CD1c-positive myeloid dendritic cell (primary cell): ENCODE results near the gene CYP4B1.
"Not testable (repeated sequence)": the region's sequence is repeated elsewhere in the genome, so short reads cannot be mapped to it uniquely, and the experiment has no call there.

Source experiments
- DNase-seq: peaks from one replicate; pipeline ENCODE4 v3.0.0-alpha.2; 2016; ENCODE audit errors: extremely low spot score

The CYP4B1 gene

DNA sequence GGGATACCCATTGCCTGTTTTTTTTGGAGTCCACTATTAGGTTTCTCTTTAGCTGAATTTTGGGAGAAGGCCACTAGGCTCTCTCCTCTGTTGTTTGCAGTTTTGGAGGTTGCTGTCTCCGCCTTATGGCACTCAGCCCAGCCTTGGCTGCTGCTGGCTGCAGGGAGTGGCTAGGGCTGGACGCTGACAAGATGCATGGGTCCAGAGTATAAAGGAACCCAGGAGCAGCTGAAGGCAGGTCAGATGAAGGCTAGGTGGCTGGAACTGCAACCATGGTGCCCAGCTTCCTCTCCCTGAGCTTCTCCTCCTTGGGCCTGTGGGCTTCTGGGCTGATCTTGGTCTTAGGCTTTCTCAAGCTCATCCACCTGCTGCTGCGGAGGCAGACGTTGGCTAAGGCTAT, at the start of gene CYP4B1:
Gene CYP4B1, plus strand, starts transcription at position 237 of the 400 bp plus-strand sequence. Its CDS starts 36 bp downstream, at position 273.
- no peak for DNase-seq

DNA sequence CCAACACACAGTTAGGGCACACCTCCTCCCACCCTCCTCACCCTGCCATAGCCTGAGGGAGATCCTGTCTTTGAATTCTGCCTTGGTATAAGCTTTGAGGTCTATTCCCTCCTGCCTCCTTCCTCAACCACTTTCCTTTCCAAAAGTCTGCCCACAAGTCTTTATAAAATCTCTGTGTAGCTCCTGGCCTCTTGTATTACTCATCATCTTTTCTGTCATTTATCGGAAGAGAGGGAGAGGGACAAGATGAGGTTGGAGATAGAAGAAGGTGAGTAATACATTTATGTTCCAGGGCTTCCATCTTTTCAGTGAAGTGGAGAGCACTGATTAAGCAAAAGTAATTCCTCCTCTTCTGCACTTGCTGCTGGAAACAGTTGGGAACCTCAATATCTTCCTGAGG, 49.4 kb upstream of the CYP4B1 start:
- DNase-seq = no peak

DNA sequence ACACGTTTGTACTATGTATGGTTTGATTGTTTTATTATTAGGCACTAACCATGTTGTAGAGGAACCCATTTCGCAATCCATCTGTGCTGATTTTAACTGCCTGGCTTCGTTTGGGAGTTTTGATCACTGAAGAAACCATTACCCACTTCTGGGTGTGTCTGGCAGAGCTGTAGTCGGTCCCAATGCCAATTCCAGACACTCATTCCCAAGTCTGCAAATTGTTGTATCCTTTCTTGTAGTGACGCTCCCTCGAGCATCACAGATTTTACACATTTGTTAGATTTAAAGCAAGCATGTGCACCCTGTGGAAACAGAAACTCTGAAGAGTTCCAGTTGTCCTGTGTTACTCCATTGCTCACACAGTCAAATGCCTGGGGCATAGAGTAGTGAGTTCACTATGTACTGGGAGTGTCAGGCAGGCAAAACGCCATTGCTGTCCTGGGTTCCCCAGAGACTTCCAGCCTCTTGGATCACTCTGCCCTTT, 48.9 kb upstream of the CYP4B1 start:
- DNase-seq = no peak

DNA sequence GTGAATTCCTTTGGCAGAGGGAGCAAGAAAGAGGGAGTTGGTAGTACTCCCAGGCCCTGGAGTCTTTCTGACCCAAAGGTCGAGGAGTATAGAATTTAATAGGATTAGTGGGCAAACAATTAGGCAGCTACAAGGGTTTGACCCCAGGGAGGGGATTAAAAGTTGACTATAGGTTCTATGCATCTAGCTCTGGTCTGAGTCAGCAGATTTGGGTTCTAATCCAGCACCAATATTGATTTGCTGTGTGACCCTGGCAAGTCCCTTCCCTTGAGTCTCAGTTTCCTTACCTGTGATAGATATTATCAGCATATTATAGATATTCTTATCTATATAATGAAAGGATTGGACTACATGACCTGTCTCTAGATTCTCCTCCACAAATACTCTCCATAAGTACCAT, 44.9 kb upstream of the CYP4B1 start:
- DNase-seq = no peak

DNA sequence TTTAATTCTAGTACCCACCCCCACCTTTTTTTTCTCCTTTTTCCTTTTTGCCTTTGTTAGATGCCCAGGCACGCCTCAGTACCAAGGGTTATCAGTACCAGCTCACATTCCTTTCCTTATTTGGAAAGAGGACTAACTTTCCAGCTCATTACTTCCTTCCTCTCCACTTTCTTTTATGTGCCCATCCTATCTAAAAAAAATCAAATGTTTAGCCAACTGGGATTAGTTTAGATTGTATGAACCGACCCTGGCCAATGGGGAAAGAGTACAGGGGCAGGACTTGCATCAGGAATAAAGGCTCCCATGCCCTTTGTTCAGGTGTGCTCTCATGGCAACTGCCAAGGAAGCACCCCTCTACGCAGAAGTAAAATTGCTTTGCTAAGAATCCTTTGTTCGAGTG, 44.1 kb upstream of the CYP4B1 start:
- not testable (repeated sequence) for DNase-seq

DNA sequence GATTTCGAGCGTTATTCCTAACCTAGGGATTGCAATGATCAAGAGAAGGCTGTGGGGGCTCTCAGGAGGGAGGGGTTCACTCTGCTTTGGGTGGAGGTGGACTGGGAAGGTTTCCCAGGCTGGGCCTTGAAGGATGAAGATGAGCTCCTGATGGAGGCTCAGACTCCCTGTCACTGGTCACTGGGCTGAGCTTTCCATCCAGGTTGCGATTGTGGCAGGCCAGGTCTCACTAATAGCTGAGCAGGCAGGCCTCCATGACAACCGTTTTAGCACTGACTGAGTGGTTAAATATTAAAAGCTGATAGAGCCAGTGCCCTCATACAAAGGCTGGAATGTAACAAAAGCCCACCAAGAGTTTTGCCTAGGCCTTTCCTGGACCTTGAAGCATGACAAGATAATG, 43.7 kb upstream of the CYP4B1 start:
- no peak for DNase-seq

DNA sequence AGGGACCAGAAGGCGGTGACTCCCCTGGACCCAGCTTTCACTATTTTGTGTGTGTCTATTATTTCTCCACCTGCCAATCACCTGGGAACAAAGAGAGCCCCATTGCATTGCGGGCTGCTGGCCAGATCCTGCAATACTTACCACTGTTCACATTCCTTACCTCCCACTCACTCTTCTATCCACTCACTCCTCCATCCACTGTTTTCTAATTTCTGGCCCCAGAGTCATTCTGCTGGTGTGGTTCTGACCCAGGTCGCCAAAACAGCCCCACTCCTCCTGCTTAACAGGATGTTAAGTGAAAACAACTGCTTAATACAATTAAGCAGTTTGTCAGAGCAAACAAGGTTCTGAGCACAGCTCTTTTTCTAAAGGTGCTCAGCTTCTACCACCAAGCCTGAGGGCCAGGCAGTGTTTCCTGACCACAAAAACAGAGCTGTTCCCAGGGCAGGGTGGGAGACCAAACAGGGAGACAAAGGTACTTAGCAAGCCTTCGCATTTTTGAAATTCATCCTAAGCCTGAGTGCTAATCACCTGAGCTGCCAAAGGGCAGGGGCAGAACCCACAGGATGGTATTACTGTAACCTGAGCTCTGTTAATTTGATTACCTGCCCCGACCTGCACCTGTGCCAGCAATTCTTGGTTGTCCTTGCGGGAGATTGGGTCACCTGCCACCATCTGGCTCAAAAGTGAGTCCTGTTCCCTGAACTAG, 41.4 kb upstream of the CYP4B1 start:
- DNase-seq = no peak

DNA sequence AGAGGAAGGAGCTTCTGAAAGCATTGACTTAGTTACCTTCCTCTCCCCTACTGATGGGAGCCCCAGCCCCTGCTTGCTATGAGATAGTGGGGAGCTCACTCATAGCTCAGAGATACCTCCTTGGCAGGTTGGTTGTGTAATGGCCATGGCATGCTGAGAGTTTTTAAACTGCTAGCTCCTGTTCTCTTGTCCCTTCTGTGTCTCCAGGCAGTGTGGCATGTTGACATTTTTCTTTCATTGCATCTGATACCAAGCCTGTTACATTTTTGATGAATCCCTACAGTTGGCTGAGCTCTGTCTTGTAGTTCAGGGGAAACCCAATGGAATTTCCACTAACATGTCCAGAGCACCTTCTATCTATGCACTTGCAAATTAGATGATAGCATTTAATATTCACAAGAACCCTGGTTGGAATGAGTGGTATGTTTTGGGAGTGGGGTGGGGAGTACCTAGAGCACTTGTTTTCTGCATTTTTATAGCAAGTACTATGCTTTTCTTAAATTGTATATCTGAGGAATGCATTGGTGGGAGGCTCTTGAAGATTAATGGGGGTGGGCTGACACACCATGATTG, 40.8 kb upstream of the CYP4B1 start:
- DNase-seq = no peak

DNA sequence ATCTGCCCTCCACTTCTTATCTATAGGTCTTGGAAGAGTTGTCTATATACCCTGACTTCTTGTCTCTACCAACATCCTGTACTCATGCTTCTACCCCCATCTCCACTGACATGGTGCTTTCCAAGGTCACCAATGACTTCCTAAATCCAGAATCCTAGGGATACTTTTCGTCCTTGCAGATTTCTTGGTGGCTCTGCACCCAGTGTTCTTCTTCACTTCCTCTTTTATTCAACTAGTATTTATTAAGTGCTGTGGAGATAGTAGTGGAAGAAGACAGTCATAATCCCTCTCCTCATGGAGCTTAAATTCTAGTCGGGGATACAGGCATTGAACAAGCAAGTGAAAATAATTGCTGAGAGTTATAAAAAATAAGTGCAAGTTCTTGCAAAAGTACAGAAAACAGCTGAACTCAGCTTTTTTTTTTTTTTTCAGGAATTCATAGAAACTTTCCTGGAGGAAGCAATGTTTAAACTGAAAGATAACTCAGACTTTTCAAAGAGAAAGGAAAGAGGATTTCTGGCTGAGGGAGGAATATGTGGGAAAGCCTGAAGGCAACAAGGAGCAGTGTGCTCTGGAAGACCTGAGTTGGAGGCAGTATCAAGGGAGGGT, 38.2 kb upstream of the CYP4B1 start:
- DNase-seq = no peak

DNA sequence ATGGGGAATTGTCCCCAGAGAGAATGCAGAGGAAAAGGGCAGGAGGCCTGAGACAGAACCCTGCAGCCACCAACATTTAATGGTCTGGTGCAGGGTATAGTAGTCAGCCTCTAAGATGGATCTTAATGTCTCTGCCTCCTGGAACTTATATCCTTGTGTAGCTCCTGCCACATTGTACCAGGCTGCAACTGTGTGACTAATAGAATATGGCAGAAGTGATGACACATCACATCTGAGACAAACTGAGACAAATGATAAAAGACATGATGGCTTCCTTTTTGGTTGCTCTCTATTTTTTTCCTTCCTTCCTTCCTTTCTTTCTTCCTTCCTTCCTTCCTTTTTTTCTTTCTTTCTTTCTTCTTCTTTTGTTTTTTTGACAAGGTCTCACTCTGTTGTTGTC, 37.1 kb upstream of the CYP4B1 start:
- no peak for DNase-seq

DNA sequence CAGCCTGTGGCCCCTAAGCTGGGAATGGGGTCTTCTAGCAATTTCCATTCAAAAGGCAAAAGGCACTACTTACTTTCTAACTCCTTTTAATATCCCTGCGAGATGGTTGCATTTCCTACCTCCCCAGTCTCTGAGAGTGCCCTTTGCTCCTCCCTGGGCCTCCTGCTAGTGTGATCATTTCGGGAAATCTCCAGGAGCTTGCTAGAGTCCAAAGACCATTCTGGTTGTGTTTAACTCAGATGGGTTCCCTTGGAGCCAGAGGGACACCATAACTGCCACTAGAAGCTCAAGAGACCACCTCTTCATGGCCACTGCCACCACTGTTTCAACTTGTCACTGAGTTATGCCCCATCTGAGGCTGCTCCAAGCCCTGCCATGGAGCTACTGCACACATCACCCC, 34.4 kb upstream of the CYP4B1 start:
- no peak for DNase-seq

DNA sequence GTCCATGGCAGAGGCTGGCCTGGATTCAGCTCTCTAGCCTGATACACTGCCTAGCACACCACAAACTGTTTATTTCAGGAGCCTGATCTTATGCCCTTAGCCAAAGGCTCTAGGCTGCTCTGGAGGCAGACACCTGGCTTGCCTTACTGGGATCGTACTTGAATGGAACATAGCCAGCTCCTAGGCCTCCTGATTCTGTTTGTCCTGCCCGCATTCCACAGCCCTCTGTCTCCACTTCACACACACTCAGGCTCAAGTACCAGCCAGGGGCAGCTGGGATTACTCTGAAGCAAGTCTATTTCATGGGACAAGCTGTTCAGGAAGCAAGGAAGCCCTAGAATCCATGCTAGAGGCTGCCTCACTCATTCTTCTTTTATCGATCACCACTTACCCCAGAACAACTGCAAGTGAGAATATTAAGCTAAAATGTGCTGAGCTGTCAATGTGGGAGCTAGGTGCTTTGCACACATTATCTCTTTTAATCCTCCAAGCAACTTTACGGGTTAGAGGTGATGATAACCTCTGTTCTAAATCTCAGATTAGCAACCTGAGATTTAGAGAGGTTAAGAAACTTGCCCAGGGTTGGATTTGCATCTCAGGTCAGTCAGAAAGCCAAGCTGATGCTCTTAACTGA, 31.1 kb upstream of the CYP4B1 start:
- DNase-seq = no peak

DNA sequence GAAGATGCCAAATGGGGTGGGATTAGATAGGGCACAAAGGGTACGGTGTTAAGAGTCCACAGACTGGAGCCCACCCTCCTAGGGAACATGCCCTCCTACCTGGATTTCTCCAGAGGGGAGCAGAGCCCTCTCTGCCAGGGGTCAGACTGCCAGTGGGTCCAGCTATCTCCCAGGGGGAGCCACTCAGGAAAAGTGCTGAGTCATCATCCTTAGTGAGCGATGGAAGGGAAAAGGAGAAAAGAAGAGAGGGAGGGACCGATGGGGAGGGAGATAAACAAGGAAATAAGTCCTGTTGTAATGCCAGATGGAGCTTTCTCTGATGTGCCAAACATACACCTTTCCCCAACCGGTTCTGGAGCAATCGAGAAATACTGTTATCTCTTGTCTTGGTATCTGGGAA, 30.4 kb upstream of the CYP4B1 start:
- no peak for DNase-seq

DNA sequence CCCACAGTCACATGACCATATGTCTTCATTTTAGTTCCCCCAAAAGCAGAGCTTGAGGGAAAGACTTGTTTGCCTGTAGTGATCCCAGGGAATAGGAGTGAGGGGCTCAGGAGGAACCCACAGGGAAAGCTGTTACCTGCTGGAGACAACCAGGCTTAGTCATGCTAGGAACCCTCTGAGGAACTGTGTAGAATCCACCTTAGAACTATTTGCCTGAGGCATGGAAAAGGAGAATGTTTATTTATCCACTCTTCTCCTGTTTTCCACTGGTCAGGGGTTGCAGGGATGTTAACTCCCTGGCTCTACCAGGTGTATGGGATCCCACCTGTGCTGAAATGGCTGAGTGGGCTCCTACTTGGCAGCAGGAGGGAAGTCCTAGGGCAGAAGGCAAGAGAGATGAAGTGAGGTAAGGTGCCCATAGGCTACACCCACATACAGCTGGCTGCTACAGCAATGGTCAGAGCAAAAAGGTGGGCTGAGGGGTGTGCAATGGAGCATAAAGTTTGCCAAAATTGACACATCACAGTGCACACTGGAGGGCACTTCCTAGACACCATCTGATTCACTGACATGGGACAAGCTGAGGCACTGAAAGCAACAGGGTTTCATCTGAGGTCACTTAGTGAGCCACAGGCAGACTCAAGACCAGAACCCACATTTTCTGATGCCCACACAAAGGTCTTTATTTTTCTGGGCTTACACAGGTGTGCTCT, 29.7 kb upstream of the CYP4B1 start:
- no peak for DNase-seq

DNA sequence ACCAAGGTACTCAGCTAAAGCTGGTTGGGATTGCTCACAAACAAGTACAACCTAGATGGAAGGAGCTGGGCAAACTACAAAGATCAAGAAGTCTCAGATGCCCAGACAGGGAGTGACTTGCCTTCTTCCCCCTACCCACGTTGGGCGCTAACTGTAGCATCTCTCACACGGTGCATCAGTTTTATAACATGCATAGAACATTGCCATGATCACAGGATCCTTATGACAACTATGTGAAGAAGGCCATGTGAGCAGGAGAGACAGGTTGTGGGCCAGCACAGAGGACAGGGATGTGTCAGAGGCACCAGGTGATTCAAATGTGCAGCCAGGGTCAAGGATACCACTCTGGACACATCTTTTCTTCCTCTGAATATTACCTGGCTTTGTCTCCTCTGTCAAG, 28.3 kb upstream of the CYP4B1 start:
- DNase-seq = no peak

DNA sequence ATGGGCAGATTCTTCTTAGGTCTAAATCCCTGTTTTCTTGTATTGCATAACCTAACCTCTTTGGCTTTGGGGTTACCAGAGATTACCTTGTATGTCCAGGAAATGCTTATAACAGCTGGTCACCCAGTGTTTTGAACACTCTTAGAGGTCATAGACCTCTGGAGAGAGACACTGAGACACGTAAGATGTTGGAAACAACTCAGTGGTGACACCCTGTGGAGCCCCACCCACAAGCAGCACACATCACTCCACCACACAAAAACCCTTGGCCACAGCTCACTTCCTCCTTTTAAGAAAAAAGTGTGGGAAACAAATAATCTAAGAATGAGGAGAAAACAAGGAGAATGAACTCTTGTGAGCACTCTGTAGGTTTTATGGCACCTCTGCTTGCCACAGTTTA, 26.3 kb upstream of the CYP4B1 start:
- no peak for DNase-seq

DNA sequence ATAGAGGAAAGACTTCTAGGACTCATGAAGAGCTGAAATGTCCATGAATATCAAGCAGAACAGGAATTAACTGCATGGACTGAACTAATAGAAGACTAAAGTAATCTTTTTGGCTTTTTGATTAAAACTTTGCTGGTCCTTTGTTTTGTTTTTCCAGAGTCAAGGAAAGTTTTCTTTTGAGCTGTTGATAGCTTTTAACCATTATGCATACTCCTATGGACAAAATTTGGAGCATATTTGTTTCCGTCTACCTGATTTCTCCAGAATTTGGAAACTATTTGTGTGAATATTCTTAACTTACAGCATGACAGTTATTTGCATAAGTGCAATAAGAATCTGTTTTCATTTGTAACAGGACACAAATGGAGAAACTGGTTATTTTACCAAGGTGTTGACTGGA, 24.5 kb upstream of the CYP4B1 start:
- no peak for DNase-seq

DNA sequence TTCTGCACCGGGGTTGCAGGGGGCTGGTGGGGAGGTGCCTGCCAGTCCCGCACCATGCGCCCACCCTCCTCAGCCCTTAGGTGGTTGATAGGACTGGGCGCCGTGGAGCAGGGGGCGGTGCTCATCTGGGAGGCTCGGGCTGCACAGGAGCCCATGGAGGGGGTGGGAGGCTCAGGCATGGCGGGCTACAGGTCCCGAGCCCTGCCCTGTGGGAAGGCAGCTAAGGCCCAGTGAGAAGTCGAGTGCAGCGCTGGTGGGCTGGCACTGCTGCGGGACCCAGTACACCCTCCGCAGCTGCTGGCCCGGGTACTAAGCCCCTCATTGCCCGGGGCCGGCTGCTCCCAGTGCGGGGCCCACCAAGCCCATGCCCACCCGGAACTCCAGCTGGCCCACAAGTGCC, 20.4 kb upstream of the CYP4B1 start:
- not testable (repeated sequence) for DNase-seq

DNA sequence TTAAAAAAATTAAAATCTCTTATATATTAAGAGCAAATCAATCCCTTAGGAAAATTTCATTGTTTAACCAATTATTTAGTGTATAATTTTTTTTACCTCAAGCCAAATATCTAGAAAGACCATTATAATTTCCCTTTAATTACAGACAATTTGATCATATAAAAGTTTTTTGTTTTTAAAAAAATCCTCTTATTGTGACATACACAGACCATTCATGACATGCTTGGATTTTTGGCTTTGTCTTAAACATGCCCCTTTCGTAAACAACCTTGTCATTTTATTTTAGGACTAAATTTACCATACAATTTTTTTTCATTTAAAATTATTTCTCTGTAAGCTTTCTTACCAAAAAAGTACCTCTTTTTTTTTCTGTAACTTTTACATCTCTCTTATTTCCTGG, 14.2 kb upstream of the CYP4B1 start:
- no peak for DNase-seq

DNA sequence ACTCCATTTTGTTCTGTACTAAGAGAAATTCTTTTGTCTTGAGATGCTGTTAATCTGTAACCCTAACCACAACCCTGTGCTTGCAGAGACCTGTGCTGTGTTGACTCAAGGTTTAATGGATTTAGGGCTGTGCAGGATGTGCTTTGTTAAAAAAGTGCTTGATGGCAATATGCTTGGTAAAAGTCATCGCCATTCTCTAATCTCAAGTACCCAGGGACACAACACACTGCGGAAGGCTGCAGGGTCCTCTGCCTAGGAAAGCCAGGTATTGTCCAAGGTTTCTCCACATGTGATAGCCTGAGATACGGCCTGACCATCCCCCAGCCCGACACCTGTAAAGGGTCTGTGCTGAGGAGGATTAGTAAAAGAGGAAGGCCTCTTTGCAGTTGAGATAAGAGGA, 10.2 kb upstream of the CYP4B1 start:
- DNase-seq = not testable (repeated sequence)

DNA sequence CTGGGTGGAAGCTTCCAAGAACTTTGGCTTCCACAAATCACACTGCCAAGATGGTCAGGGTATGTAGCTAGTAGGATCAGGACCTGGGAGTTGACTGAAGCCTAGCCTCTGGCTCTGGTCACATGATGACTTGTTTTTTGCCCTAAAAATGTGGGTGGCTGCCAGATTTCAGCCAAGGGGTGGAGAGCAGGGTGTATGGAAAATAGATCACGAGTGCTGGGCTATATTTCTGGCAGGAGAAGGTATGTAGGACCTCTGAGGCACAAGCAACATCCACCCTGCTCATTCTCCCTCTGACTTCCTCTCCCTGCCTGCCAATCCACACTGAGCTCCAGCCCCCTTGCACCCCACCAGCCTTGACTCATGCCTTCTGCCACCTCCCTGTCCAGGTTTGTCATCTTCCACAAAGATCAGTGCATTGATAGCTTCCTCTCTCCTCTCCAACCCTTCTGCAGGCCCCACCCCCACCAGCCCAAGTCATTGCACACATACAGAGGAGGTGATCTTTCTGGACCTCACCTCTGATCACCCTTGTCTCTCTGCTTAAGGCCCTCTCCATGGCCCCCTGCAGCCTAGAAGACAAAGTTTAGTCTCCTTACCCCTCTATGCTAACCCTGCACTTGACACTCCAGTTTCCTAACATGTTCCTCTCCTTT, 8.3 kb upstream of the CYP4B1 start:
- DNase-seq = no peak

DNA sequence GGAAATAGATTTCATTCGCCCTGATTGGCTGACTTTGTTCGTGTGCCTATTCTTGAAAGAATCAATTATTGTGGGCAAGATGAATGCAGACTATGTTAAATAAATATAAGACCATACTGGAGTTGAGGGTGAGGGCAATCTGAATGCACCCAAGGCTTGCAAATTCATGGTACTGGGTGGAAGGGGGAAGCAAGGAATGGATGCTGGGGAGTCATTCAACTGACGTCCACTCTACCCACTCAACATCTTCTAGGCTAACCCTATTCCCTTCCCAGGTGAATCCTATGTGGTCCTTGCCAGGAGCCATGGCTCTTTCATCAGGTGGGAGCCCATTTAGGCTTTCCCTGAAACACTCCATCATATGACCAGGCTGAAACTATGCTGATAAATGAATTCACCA, 5.7 kb upstream of the CYP4B1 start:
- DNase-seq = no peak
